H1 (cell line): ENCODE data around the gene MYH7. TPM values are rescaled to one million over a fixed set of nuclear protein-coding genes. Genes with fewer than 3 reads are reported as not detected.

Source experiments
- CTCF ChIA-PET: fragments of 300-600 bp; sonication (Branson Sonifier 250); formaldehyde crosslinking; loops from one replicate; lab custom pipeline; 2021; ENCODE audit not compliant: partially characterized antibody; lab: Charles Lee
- POLR2A ChIA-PET: fragments of 300-600 bp; sonication (Branson Sonifier 250); formaldehyde crosslinking; loops from one replicate; lab custom pipeline; 2021; ENCODE audit warnings: inconsistent platforms; ENCODE audit not compliant: partially characterized antibody; lab: Charles Lee
- DNase-seq, 2 experiments: peaks; one replicate each; pipeline versions ENCODE4 v3.0.0 to v3.0.0-alpha.2; 2010 to 2022; ENCODE audit warnings: low spot score in 2 of 2, low read depth in 1 of 2, mixed read lengths in 1 of 2
- FAIRE-seq: peaks from 2 replicates; lab custom pipeline; 2011; peaks lifted over from hg19 to GRCh38; lab: Jason Lieb, UNC
- H2AFZ ChIP-seq: 2 replicates; pipeline ENCODE4 v1.8.1; 2012; ENCODE audit warnings: low read length, inconsistent platforms
- H2AK5ac ChIP-seq: 2 replicates; pipeline ENCODE4 v1.6.1; 2013; ENCODE audit warnings: low read depth, low read length
- H2BK120ac ChIP-seq: replicated peaks from 2 replicates; pipeline ENCODE3; 2013; ENCODE audit warnings: low read depth, low read length, inconsistent platforms
- H2BK12ac ChIP-seq: 2 replicates; pipeline ENCODE4 v1.6.1; 2013; ENCODE audit warnings: low read depth, low read length
- H2BK15ac ChIP-seq: 2 replicates; pipeline ENCODE4 v1.6.1; 2013; ENCODE audit warnings: low read length
- H2BK20ac ChIP-seq: 2 replicates; pipeline ENCODE4 v1.6.1; 2013; ENCODE audit warnings: low read length
- H2BK5ac ChIP-seq: 2 replicates; pipeline ENCODE4 v1.6.1; 2013; ENCODE audit warnings: low read depth, low read length
- H3K14ac ChIP-seq: 2 replicates; pipeline ENCODE4 v1.6.1; 2013; ENCODE audit warnings: inconsistent platforms; ENCODE audit not compliant: insufficient read length
- H3K18ac ChIP-seq: 2 replicates; pipeline ENCODE4 v1.6.1; 2013; ENCODE audit warnings: low read length; ENCODE audit errors: extremely low read depth
- H3K23ac ChIP-seq: 2 replicates; pipeline ENCODE4 v1.6.1; 2013; ENCODE audit warnings: inconsistent platforms; ENCODE audit not compliant: insufficient read length
- H3K23me2 ChIP-seq: 2 replicates; pipeline ENCODE4 v1.6.1; 2013; ENCODE audit warnings: low read depth, low read length
- H3K27ac ChIP-seq: 2 replicates; pipeline ENCODE4 v1.6.1; 2011; ENCODE audit warnings: low read depth, low read length, inconsistent platforms
- H3K27me3 ChIP-seq, 4 experiments: replicated peaks in 1 of 4; 1 replicate in 1 of 4; 2 replicates in 3 of 4; pipeline versions ENCODE4 v1.6.1 to v1.8.1; 2011 to 2013; ENCODE audit warnings: low read length in 3 of 4, mild to moderate bottlenecking in 3 of 4, inconsistent platforms in 2 of 4, mixed read lengths in 2 of 4, moderate library complexity in 1 of 4; ENCODE audit not compliant: control insufficient read depth in 3 of 4, insufficient read depth in 3 of 4; ENCODE audit errors: extremely low read depth in 1 of 4
- H3K36me3 ChIP-seq, 4 experiments: 2 replicates each; pipeline versions ENCODE4 v1.6.1 to v1.8.1; 2011 to 2013; ENCODE audit warnings: mild to moderate bottlenecking in 4 of 4, low read length in 3 of 4, moderate library complexity in 2 of 4, control low read depth in 1 of 4, inconsistent platforms in 1 of 4; ENCODE audit not compliant: insufficient read depth in 4 of 4, control insufficient read depth in 2 of 4
- H3K4ac ChIP-seq: replicated peaks from 2 replicates; pipeline ENCODE3; 2013; ENCODE audit warnings: low read length, low read depth, mixed read lengths, inconsistent platforms; ENCODE audit not compliant: insufficient read length
- H3K4me1 ChIP-seq, 4 experiments: replicated peaks in 1 of 4; 1 replicate in 1 of 4; 2 replicates in 3 of 4; pipeline versions ENCODE4 v1.6.1 to v1.8.1; 2011 to 2013; ENCODE audit warnings: low read length in 3 of 4, inconsistent platforms in 2 of 4, mixed read lengths in 1 of 4; ENCODE audit not compliant: insufficient read depth in 4 of 4, control insufficient read depth in 3 of 4
- H3K4me2 ChIP-seq, 2 experiments: 2 replicates each; pipeline versions ENCODE4 v1.6.1 to v1.8.1; 2011 to 2013; ENCODE audit warnings: low read depth in 2 of 2, low read length in 2 of 2, control low read depth in 1 of 2, inconsistent platforms in 1 of 2, mild to moderate bottlenecking in 1 of 2; ENCODE audit not compliant: insufficient read depth in 1 of 2
- H3K4me3 ChIP-seq, 4 experiments: fragments of 200-600, 300-600 bp in 1 of 4; sonication (generic), shearing (Covaris generic), sonication (Bioruptor Twin) in 1 of 4; 2 replicates each; pipeline versions ENCODE4 v1.5.1 to v1.8.1; 2011 to 2016; ENCODE audit warnings: low read length in 4 of 4, low read depth in 3 of 4, control low read depth in 2 of 4, inconsistent platforms in 2 of 4, mild to moderate bottlenecking in 2 of 4, mixed read lengths in 1 of 4, moderate library complexity in 1 of 4; ENCODE audit not compliant: insufficient read depth in 2 of 4; ENCODE audit errors: extremely low read depth in 1 of 4
- H3K56ac ChIP-seq: replicated peaks from 2 replicates; pipeline ENCODE3; 2013; ENCODE audit warnings: low read depth, mild to moderate bottlenecking, mixed read lengths, low read length, inconsistent platforms; ENCODE audit not compliant: insufficient read length
- H3K79me1 ChIP-seq: 2 replicates; pipeline ENCODE4 v1.6.1; 2013; ENCODE audit warnings: low read depth, low read length, control low read depth
- H3K79me2 ChIP-seq, 2 experiments: 2 replicates each; pipeline versions ENCODE4 v1.6.1 to v1.8.1; 2012 to 2013; ENCODE audit warnings: low read length in 2 of 2, mild to moderate bottlenecking in 2 of 2, inconsistent platforms in 1 of 2; ENCODE audit not compliant: insufficient read depth in 2 of 2, control insufficient read depth in 1 of 2
- H3K9ac ChIP-seq, 4 experiments: replicated peaks in 1 of 4; 1 replicate in 1 of 4; 2 replicates in 3 of 4; pipeline versions ENCODE4 v1.6.1 to v1.8.1; 2011 to 2013; ENCODE audit warnings: low read depth in 3 of 4, low read length in 3 of 4, control low read depth in 2 of 4, mild to moderate bottlenecking in 2 of 4, moderate library complexity in 2 of 4, inconsistent platforms in 1 of 4; ENCODE audit errors: extremely low read depth in 1 of 4
- H3K9me3 ChIP-seq, 2 experiments: 2 replicates each; pipeline versions ENCODE4 v1.6.1 to v1.8.1; 2012 to 2013; ENCODE audit warnings: mild to moderate bottlenecking in 2 of 2, moderate library complexity in 2 of 2, control low read depth in 1 of 2, inconsistent platforms in 1 of 2, low read depth in 1 of 2, low read length in 1 of 2, mixed read lengths in 1 of 2; ENCODE audit not compliant: insufficient read depth in 2 of 2
- H4K20me1 ChIP-seq, 2 experiments: replicated peaks in 1 of 2; 2 replicates each; pipeline versions ENCODE3 to v1.8.1; 2011 to 2013; ENCODE audit warnings: inconsistent platforms in 2 of 2, low read length in 2 of 2, mild to moderate bottlenecking in 1 of 2; ENCODE audit not compliant: insufficient read depth in 2 of 2, control insufficient read depth in 1 of 2
- H4K5ac ChIP-seq: 2 replicates; pipeline ENCODE4 v1.6.1; 2013; ENCODE audit warnings: low read length, low read depth, mixed read lengths, inconsistent platforms; ENCODE audit not compliant: insufficient read length
- H4K8ac ChIP-seq: 2 replicates; pipeline ENCODE4 v1.8.0; 2013; ENCODE audit warnings: mild to moderate bottlenecking, moderate library complexity, low read length, inconsistent platforms; ENCODE audit not compliant: insufficient read depth; ENCODE audit errors: extremely low read depth
- H4K91ac ChIP-seq: replicated peaks from 2 replicates; pipeline ENCODE3; 2013; ENCODE audit warnings: low read length, mixed read lengths, inconsistent platforms; ENCODE audit not compliant: insufficient read length
- BACH1 ChIP-seq: IDR thresholded peaks from 2 replicates; pipeline ENCODE4 v1.6.1; 2012; ENCODE audit warnings: low read length, improper control_type of control experiment
- EP300 ChIP-seq, 2 experiments: IDR thresholded peaks; 1 replicate in 1 of 2; 2 replicates in 1 of 2; pipeline ENCODE4 v1.6.1; 2011 to 2012; ENCODE audit warnings: low read depth in 2 of 2, low read length in 2 of 2, mild to moderate bottlenecking in 2 of 2, borderline replicate concordance in 1 of 2, inconsistent platforms in 1 of 2, moderate library complexity in 1 of 2
- GTF2F1 ChIP-seq: IDR thresholded peaks from 2 replicates; pipeline ENCODE4 v1.6.1; 2012; ENCODE audit warnings: low read depth, low read length, improper control_type of control experiment, borderline replicate concordance
- MAX ChIP-seq: IDR thresholded peaks from 2 replicates; pipeline ENCODE4 v1.6.1; 2012; ENCODE audit warnings: inconsistent platforms
- RXRA ChIP-seq: IDR thresholded peaks from 2 replicates; pipeline ENCODE4 v1.6.1; 2011; ENCODE audit warnings: low read depth, mild to moderate bottlenecking, low read length, moderate library complexity; ENCODE audit not compliant: insufficient read depth
- TCF12 ChIP-seq: IDR thresholded peaks from 2 replicates; pipeline ENCODE4 v1.6.1; 2011; ENCODE audit warnings: low read depth, mild to moderate bottlenecking, low read length
- WGBS, 2 experiments: shearing (Covaris generic) in 1 of 2; methylation state at CpG; one replicate each; pipeline versions ENCODE4 v1.1.6 to v1.1.7; 2013 to 2015; ENCODE audit warnings: low lambda C conversion rate in 2 of 2, mixed read lengths in 2 of 2, inconsistent platforms in 1 of 2, low coverage in 1 of 2, missing lambda C conversion rate in 1 of 2; ENCODE audit not compliant: insufficient replicate concordance in 2 of 2, insufficient coverage in 1 of 2, insufficient read length in 1 of 2; ENCODE audit errors: extremely low coverage in 1 of 2, missing lambda C conversion rate in 1 of 2; 5-methylcytosine and 5-hydroxymethylcytosine counted together
- polyA plus RNA-seq, 7 experiments: library from polyadenylated mRNA; depleted of rRNA in 3 of 7; stranded (reverse) in 5 of 7; unstranded in 2 of 7; fragments of >200 nt in 5 of 7; fragments of 200-250 nt in 2 of 7; gene quantifications; 1 replicate in 5 of 7; 2 replicates in 1 of 7; 4 replicates in 1 of 7; pipeline versions ENCODE4 v1.2.1 to v1.2.3, GENCODE V29; 2011 to 2013; ENCODE audit warnings: missing spikeins in 2 of 7, mixed read lengths in 2 of 7
- total RNA-seq: library from RNA; stranded (reverse); fragmentation: NEBNext Ultra II Directional; extraction: Animal tissue kit (Norgen Biotek cat#: 25700); gene quantifications from 2 replicates; pipeline ENCODE4 v1.2.1, GENCODE V29; 2021
- TF ChIP-seq, protein P1 (sequence below): IDR thresholded peaks from 2 replicates; pipeline ENCODE4 v1.6.1; 2012; ENCODE audit warnings: inconsistent platforms

Gene MYH7
- total and polyA plus RNA-seq, 2 of the 8 experiments (the other 6 are each of a cell fraction or from before 2014, with no cell fraction given) = not detected

DNA sequence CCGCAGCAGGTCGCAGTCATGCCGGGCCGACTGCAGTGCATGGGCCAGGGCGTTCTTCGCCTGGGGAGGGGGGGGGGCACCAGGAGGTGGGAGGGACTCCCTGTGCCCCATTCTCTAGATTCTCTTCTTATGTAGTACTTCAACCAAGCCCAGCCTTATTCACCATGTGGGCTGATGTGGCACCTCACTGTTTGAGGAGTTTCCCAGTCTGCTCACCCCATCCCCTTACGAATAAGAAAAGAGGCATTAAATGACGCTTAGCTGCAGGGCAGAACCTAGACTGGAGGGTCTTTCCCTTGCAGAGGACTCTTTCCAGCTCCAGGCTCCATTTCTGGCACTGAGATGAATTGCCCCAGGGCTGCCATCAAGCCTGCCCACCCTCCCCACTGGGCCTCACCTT lies 46.5 kb downstream of the MYH7 start:
- no peak overlapping the region for H3K27ac ChIP-seq
- no peak overlapping the region for H3K23ac ChIP-seq
- H2BK15ac ChIP-seq = no peak overlapping the region; the same call in 1 of the 2 replicates
- H4K20me1 ChIP-seq = no peaks in the 10 kb centered on the region
- no peak for TF ChIP-seq GTF2F1
- no peak for TF ChIP-seq RXRA
- TF ChIP-seq, protein P1, sequence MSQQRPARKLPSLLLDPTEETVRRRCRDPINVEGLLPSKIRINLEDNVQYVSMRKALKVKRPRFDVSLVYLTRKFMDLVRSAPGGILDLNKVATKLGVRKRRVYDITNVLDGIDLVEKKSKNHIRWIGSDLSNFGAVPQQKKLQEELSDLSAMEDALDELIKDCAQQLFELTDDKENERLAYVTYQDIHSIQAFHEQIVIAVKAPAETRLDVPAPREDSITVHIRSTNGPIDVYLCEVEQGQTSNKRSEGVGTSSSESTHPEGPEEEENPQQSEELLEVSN = peak; percentile 50; the same call in 1 of the 2 replicates
- TF ChIP-seq TCF12 = no peak
- TF ChIP-seq EP300 (IDR thresholded peaks at IDR 0.05; ENCODE audit: borderline replicate concordance in 1 of 2, low read depth in 2 of 2, low read length in 2 of 2) = no peak
- no peak for TF ChIP-seq BACH1
- TF ChIP-seq MAX = peak; percentile 14; the same call in 1 of the 2 replicates
- TF ChIP-seq, all 59 proteins: peak for 2
- no peak overlapping the region for H3K14ac ChIP-seq
- H4K8ac ChIP-seq = no peak overlapping the region; the same call in 1 of the 2 replicates
- H2AFZ ChIP-seq = no peak overlapping the region
- H3K56ac ChIP-seq = no peak overlapping the region
- H3K79me2 ChIP-seq = no peaks in the 10 kb centered on the region
- H3K36me3 ChIP-seq = no peaks in the 10 kb centered on the region
- H2BK5ac ChIP-seq = no peak overlapping the region
- no peak overlapping the region for H3K4me3 ChIP-seq
- no peaks in the 10 kb centered on the region; a peak in 3 of 7 replicates for H3K27me3 ChIP-seq
- H3K9me3 ChIP-seq = no peaks in the 10 kb centered on the region
- DNase-seq (no peak), FAIRE-seq (no peak)
- H3K4ac ChIP-seq = no peak overlapping the region
- H4K91ac ChIP-seq = no peak overlapping the region
- H2AK5ac ChIP-seq = no peak overlapping the region
- no peaks in the 10 kb centered on the region; the same call in 1 of the 2 replicates for H3K23me2 ChIP-seq
- H3K4me1 ChIP-seq = peaks cover 0 to 10% (median 0%) of the 10 kb centered on the region in 4 experiments; a peak in 1 of 7 replicates
- ChIA-PET CTCF (interaction anchor here (0.8 to 4.0 kb wide), 8 partner anchors 9 to 118 kb away, joined by 3 to 30 read pairs (median 5); partner anchors contain the start of gene CMTM5), POLR2A (interaction anchor here (0.8 kb wide), 2 partner anchors 13 to 124 kb away, joined by 3 to 4 read pairs; no protein-coding TSS in a partner anchor)
- H2BK120ac ChIP-seq = no peak overlapping the region
- H3K9ac ChIP-seq = no peak overlapping the region
- no peak overlapping the region for H4K5ac ChIP-seq
- 82% methylated on average over 8 of the region's 8 CpGs; no CpG with 5 or more reads in 1 of the 2 experiments for WGBS, 2 experiments
- no peak overlapping the region for H2BK12ac ChIP-seq
- H3K4me2 ChIP-seq = no peak overlapping the region
- no peaks in the 10 kb centered on the region for H3K79me1 ChIP-seq
- no peak overlapping the region for H3K18ac ChIP-seq
- no peak overlapping the region for H2BK20ac ChIP-seq
